ENCODE data around the gene BUB3. TPM values are rescaled to one million over a fixed set of nuclear protein-coding genes. Genes with fewer than 3 reads are reported as not detected.

BUB3 gene
- total RNA-seq, 4 donors from 2014 or later, result 67.9 to 90.1 (median 78.8) TPM

DNA sequence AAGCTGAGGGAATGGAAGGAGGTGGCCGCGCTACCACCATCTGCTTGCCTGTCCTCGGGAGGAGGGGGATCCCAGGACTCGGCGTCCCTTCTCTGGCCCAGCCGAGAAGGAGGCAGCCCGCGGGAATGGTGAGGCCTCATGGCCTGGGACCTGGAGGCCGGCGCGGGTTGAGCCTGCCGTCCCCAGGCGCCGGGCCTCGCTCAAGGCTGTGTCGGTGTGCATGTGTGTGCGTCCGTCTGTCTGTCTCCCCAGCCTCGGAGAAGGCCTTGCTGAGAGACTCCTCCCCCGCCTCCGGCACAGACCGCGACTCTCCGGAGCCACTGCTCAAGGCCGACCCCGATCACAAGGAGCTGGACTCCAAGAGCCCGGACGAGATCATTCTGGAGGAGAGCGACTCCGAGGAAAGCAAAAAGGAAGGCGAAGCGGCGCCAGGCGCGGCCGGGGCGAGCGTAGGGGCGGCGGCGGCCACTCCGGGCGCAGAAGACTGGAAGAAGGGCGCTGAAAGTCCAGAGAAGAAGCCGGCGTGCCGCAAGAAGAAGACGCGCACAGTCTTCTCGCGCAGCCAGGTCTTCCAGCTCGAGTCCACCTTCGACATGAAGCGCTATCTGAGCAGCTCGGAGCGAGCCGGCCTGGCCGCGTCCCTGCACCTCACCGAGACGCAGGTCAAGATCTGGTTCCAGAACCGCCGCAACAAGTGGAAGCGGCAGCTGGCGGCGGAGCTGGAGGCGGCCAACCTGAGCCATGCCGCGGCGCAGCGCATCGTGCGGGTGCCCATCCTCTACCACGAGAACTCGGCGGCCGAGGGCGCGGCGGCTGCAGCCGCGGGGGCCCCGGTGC is 17.2 kb upstream of the BUB3 start:
- peaks cover 45 to 77% (median 71%) of the 10 kb centered on the region in 4 donors for H3K4me1 ChIP-seq
- no peaks in the 10 kb centered on the region for H3K36me3 ChIP-seq
- H3K4me3 ChIP-seq, result peak overlapping the region; percentile 49 to 61 (median 50)
- WGBS, result under 1% methylated on average over 37 of the region's 83 CpGs
- H3K27ac ChIP-seq (replicated peaks in 1 of 4), result no peak overlapping the region
- intact Hi-C loops (cut with DNase I), result no loop called here
- DNase-seq (ENCODE audit: extremely low spot score), result no peak
- H3K9me3 ChIP-seq, result no peaks in the 10 kb centered on the region
- TF ChIP-seq POLR2A (IDR thresholded peaks at IDR 0.05; ENCODE audit: low read depth), result no peak
- TF ChIP-seq POLR2AphosphoS5 (IDR thresholded peaks at IDR 0.05), result no peak
- no peak for TF ChIP-seq CTCF (IDR thresholded peaks at IDR 0.05)
- TF ChIP-seq EP300 (IDR thresholded peaks at IDR 0.05), result no peak
- H3K27me3 ChIP-seq, result peaks cover 29 to 100% (median 97%) of the 10 kb centered on the region in 4 donors

GRCh38 chr10:123139165-123139520 is 15.1 kb upstream of the BUB3 start:
- peaks cover 22 to 100% (median 96%) of the 10 kb centered on the region in 4 donors for H3K27me3 ChIP-seq
- H3K4me3 ChIP-seq, result no peak overlapping the region
- no peak for DNase-seq (ENCODE audit: extremely low spot score)
- H3K9me3 ChIP-seq, result no peaks in the 10 kb centered on the region
- intact Hi-C loops (cut with DNase I), result no loop called here
- H3K4me1 ChIP-seq, result peaks cover 38 to 70% (median 65%) of the 10 kb centered on the region in 4 donors
- no peaks in the 10 kb centered on the region for H3K36me3 ChIP-seq
- WGBS, result 17% methylated on average over 7 of the region's 7 CpGs
- no peak overlapping the region for H3K27ac ChIP-seq (replicated peaks in 1 of 4)
- TF ChIP-seq POLR2A (IDR thresholded peaks at IDR 0.05; ENCODE audit: low read depth) (no peak), CTCF (IDR thresholded peaks at IDR 0.05) (no peak), POLR2AphosphoS5 (IDR thresholded peaks at IDR 0.05) (no peak), EP300 (IDR thresholded peaks at IDR 0.05) (no peak)

- H3K4me1 ChIP-seq, result peaks cover 38 to 65% (median 60%) of the 10 kb centered on the region in 4 donors
Measured at GRCh38 chr10:123139521-123140163, 14.6 kb upstream of the BUB3 start.

More at GRCh38 chr10:123139521-123140163, 14.6 kb upstream of the BUB3 start:
- H3K4me3 ChIP-seq, result no peak overlapping the region
- WGBS, result 13% methylated on average over 15 of the region's 32 CpGs
- no peaks in the 10 kb centered on the region for H3K9me3 ChIP-seq
- peaks cover 22 to 100% (median 96%) of the 10 kb centered on the region in 4 donors for H3K27me3 ChIP-seq
- DNase-seq (ENCODE audit: extremely low spot score), result peak; percentile 74
- no peaks in the 10 kb centered on the region for H3K36me3 ChIP-seq
- TF ChIP-seq CTCF (IDR thresholded peaks at IDR 0.05) (no peak), POLR2A (IDR thresholded peaks at IDR 0.05; ENCODE audit: low read depth) (no peak), EP300 (IDR thresholded peaks at IDR 0.05) (no peak), POLR2AphosphoS5 (IDR thresholded peaks at IDR 0.05) (no peak)
- intact Hi-C loops (cut with DNase I), result no loop called here
- no peak overlapping the region for H3K27ac ChIP-seq (replicated peaks in 1 of 4)
